Measurements from ENCODE around the gene HSPB1. TPM values are rescaled to one million over a fixed set of nuclear protein-coding genes. Genes with fewer than 3 reads are reported as not detected.

The HSPB1 gene
- total RNA-seq, 1 experiment from 2014 or later = 202 TPM

- TF ChIP-seq, protein P1, sequence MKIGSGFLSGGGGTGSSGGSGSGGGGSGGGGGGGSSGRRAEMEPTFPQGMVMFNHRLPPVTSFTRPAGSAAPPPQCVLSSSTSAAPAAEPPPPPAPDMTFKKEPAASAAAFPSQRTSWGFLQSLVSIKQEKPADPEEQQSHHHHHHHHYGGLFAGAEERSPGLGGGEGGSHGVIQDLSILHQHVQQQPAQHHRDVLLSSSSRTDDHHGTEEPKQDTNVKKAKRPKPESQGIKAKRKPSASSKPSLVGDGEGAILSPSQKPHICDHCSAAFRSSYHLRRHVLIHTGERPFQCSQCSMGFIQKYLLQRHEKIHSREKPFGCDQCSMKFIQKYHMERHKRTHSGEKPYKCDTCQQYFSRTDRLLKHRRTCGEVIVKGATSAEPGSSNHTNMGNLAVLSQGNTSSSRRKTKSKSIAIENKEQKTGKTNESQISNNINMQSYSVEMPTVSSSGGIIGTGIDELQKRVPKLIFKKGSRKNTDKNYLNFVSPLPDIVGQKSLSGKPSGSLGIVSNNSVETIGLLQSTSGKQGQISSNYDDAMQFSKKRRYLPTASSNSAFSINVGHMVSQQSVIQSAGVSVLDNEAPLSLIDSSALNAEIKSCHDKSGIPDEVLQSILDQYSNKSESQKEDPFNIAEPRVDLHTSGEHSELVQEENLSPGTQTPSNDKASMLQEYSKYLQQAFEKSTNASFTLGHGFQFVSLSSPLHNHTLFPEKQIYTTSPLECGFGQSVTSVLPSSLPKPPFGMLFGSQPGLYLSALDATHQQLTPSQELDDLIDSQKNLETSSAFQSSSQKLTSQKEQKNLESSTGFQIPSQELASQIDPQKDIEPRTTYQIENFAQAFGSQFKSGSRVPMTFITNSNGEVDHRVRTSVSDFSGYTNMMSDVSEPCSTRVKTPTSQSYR (CRISPR knock-in tag; IDR thresholded peaks at IDR 0.05) = no peak
- TF ChIP-seq TEAD1 (CRISPR knock-in tag; IDR thresholded peaks at IDR 0.05) = peak; percentile 63; the same call in 1 of the 2 replicates
- TF ChIP-seq ELF4 (CRISPR knock-in tag; IDR thresholded peaks at IDR 0.05; ENCODE audit: low read depth) = no peak
- TF ChIP-seq GRHL2 (CRISPR knock-in tag; IDR thresholded peaks at IDR 0.05; ENCODE audit: insufficient replicate concordance, severe bottlenecking) = no peak
- TF ChIP-seq, protein P2, sequence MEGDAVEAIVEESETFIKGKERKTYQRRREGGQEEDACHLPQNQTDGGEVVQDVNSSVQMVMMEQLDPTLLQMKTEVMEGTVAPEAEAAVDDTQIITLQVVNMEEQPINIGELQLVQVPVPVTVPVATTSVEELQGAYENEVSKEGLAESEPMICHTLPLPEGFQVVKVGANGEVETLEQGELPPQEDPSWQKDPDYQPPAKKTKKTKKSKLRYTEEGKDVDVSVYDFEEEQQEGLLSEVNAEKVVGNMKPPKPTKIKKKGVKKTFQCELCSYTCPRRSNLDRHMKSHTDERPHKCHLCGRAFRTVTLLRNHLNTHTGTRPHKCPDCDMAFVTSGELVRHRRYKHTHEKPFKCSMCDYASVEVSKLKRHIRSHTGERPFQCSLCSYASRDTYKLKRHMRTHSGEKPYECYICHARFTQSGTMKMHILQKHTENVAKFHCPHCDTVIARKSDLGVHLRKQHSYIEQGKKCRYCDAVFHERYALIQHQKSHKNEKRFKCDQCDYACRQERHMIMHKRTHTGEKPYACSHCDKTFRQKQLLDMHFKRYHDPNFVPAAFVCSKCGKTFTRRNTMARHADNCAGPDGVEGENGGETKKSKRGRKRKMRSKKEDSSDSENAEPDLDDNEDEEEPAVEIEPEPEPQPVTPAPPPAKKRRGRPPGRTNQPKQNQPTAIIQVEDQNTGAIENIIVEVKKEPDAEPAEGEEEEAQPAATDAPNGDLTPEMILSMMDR (IDR thresholded peaks at IDR 0.05) = peak; percentile 97
- peak; percentile 9; the same call in 1 of the 2 replicates for TF ChIP-seq PRDM15 (CRISPR knock-in tag; IDR thresholded peaks at IDR 0.05)
- no peak for TF ChIP-seq FOXP4 (CRISPR knock-in tag; IDR thresholded peaks at IDR 0.05)
These were observed 10.9 kb upstream of the HSPB1 start (continued) for GRCh38 chr7:76291351-76292212.

GRCh38 chr7:76292213-76292573, 10.3 kb upstream of the HSPB1 start:
- Mint-ChIP-seq H3K27me3 (ENCODE audit: low read depth) (peaks cover 3% of the 10 kb centered on the region), H3K36me3 (no peaks in the 10 kb centered on the region), H3K27ac (no peak overlapping the region), H3K9me3 (no peaks in the 10 kb centered on the region), H3K4me3 (no peak overlapping the region), H3K4me1 (peaks cover 39% of the 10 kb centered on the region)
- DNase-seq (ENCODE audit: low spot score) (no peak), ATAC-seq (no peak)
- ChIA-PET POLR2A (interaction anchor here (0.7 to 1.6 kb wide), 3 partner anchors 16 to 126 kb away, joined by 3 to 8 read pairs (median 3); no protein-coding TSS in a partner anchor), CTCF (interaction anchor here (0.7 to 4.1 kb wide), 12 partner anchors 9 to 223 kb away, joined by 3 to 90 read pairs (median 9); partner anchors contain the start of gene HSPB1)
- no peak for TF ChIP-seq ATF6 (CRISPR knock-in tag; IDR thresholded peaks at IDR 0.05)
- no peak for TF ChIP-seq TCF7 (CRISPR knock-in tag; IDR thresholded peaks at IDR 0.05; ENCODE audit: low read depth)
- TF ChIP-seq NR1H2 (CRISPR knock-in tag; IDR thresholded peaks at IDR 0.05) = no peak
- no peak for TF ChIP-seq SMAD3 (CRISPR knock-in tag; IDR thresholded peaks at IDR 0.05; ENCODE audit: borderline replicate concordance)
- TF ChIP-seq, protein P3, sequence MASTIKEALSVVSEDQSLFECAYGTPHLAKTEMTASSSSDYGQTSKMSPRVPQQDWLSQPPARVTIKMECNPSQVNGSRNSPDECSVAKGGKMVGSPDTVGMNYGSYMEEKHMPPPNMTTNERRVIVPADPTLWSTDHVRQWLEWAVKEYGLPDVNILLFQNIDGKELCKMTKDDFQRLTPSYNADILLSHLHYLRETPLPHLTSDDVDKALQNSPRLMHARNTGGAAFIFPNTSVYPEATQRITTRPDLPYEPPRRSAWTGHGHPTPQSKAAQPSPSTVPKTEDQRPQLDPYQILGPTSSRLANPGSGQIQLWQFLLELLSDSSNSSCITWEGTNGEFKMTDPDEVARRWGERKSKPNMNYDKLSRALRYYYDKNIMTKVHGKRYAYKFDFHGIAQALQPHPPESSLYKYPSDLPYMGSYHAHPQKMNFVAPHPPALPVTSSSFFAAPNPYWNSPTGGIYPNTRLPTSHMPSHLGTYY (CRISPR knock-in tag; IDR thresholded peaks at IDR 0.05) = no peak
- no peak for TF ChIP-seq USF1 (CRISPR knock-in tag; IDR thresholded peaks at IDR 0.05)
- no peak for TF ChIP-seq ZNF671 (CRISPR knock-in tag; IDR thresholded peaks at IDR 0.05)
- TF ChIP-seq, protein P4, sequence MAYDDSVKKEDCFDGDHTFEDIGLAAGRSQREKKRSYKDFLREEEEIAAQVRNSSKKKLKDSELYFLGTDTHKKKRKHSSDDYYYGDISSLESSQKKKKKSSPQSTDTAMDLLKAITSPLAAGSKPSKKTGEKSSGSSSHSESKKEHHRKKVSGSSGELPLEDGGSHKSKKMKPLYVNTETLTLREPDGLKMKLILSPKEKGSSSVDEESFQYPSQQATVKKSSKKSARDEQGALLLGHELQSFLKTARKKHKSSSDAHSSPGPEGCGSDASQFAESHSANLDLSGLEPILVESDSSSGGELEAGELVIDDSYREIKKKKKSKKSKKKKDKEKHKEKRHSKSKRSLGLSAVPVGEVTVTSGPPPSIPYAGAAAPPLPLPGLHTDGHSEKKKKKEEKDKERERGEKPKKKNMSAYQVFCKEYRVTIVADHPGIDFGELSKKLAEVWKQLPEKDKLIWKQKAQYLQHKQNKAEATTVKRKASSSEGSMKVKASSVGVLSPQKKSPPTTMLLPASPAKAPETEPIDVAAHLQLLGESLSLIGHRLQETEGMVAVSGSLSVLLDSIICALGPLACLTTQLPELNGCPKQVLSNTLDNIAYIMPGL (CRISPR knock-in tag; IDR thresholded peaks at IDR 0.05) = no peak

Measured in WTC11 (cell line).